PC-9 (cell line): ENCODE measurements around the gene ITGA2.

Experiments used
- EZH2 ChIP-seq: fragments of 200-600 bp; sonication (generic); IDR thresholded peaks from 2 replicates; pipeline ENCODE4 v1.8.0; 2017; ENCODE audit warnings: antibody characterized with exemption, low read depth
- TF ChIP-seq, protein P1 (sequence below): fragments of 200-600 bp; sonication (generic); conservative IDR thresholded peaks from 2 replicates; pipeline ENCODE4 v1.6.1; 2017; ENCODE audit warnings: mixed run types, antibody characterized with exemption, mild to moderate bottlenecking, moderate library complexity

DNA sequence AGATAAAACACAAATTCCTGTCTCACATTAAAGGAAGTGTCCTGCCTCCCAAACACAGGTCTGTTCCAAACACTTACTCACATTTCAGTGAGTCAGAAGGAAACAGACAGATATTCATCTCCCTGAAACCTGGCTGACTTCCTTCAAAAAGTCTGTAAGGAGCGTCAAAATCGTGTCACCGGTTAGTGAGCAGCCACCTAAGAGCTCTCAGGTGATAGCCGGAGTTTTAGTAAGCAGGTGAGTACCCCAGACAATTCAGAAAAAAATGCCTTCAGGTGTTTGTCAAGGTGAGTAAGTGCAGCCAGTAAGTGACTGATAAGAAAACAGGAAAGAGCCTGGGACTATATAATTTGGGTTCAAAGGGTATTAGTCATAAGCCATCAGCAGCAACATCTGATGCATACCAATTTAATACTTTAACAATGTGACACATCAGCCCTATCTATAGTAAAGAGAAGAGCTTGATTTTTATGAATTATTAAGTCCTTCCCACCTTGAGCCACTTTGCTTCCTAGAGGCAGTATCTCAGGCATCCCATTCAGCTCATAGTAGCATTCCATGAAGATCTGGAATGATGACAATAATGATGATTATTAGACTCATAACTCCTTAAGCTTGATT is 1.3 kb upstream of the ITGA2 start:
- TF ChIP-seq, protein P1, sequence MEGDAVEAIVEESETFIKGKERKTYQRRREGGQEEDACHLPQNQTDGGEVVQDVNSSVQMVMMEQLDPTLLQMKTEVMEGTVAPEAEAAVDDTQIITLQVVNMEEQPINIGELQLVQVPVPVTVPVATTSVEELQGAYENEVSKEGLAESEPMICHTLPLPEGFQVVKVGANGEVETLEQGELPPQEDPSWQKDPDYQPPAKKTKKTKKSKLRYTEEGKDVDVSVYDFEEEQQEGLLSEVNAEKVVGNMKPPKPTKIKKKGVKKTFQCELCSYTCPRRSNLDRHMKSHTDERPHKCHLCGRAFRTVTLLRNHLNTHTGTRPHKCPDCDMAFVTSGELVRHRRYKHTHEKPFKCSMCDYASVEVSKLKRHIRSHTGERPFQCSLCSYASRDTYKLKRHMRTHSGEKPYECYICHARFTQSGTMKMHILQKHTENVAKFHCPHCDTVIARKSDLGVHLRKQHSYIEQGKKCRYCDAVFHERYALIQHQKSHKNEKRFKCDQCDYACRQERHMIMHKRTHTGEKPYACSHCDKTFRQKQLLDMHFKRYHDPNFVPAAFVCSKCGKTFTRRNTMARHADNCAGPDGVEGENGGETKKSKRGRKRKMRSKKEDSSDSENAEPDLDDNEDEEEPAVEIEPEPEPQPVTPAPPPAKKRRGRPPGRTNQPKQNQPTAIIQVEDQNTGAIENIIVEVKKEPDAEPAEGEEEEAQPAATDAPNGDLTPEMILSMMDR = no peak
- no peak for TF ChIP-seq EZH2
